OCI-LY3 (cell line): ENCODE measurements around the gene TNFAIP2.

ENCODE experiments used
- CTCF ChIP-seq: fragments of 200-600, 300-600 bp; sonication (generic); IDR thresholded peaks from 2 replicates; pipeline ENCODE4 v1.5.1; 2014; ENCODE audit warnings: antibody characterized with exemption, low read length, low read depth
- EZH2phosphoT487 ChIP-seq: fragments of 200-600 bp; shearing (Covaris generic); IDR thresholded peaks from 2 replicates; pipeline ENCODE4 v1.6.1; 2018; ENCODE audit warnings: antibody characterized with exemption, mixed run types, low read depth

DNA sequence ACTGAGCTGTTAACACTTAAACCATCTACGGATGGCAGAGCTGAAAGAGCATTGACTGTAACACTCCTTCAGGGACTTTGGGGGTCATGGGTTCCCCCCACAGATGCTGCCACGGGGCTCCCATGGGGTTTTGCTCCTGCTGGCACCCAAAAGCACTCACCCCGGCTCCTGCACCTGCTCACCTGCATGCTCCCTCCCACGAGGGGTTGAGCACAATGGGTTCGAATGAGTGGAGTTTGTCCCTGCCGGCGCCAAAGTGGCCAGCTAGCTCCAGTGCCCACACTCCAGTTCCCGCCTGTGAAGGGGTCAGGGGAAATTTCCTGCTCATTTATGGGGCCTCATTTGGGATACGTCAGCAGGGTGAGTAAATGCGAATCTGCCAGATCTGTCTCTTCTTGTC is 40.7 kb downstream of the TNFAIP2 start:
- TF ChIP-seq CTCF (no peak), EZH2phosphoT487 (no peak)
